Kidney epithelial cell (primary cell): ENCODE results near the gene NOSIP. TPM values are rescaled to one million over a fixed set of nuclear protein-coding genes. Genes with fewer than 3 reads are reported as not detected.

Source experiments
- DNase-seq: peaks from one replicate; pipeline ENCODE4 v3.0.0-alpha.2; 2010; ENCODE audit warnings: low read depth
- H3K27me3 ChIP-seq: 2 replicates; pipeline ENCODE4 v1.6.0; 2011; ENCODE audit warnings: low read length; ENCODE audit not compliant: control insufficient read depth, insufficient read depth
- H3K36me3 ChIP-seq: 2 replicates; pipeline ENCODE4 v1.5.1; 2011; ENCODE audit warnings: low read length; ENCODE audit not compliant: control insufficient read depth, insufficient read depth
- H3K4me3 ChIP-seq: 2 replicates; pipeline ENCODE4 v1.5.1; 2011; ENCODE audit warnings: low read depth, mild to moderate bottlenecking, control low read depth, low read length
- CTCF ChIP-seq: IDR thresholded peaks from 2 replicates; pipeline ENCODE4 v1.5.1; 2011; ENCODE audit warnings: mild to moderate bottlenecking, moderate library complexity, low read length, control low read depth, inconsistent platforms; ENCODE audit not compliant: insufficient read depth, poor library complexity, severe bottlenecking
- total RNA-seq: library from RNA; depleted of rRNA; stranded (reverse); fragments of >200 nt; gene quantifications from 2 replicates; pipeline ENCODE4 v1.2.3, GENCODE V29; 2015

The NOSIP gene
- total RNA-seq, 1 donor from 2014 or later, result 91.4 TPM

GRCh38 chr19:49541914-49542313 lies 38.4 kb downstream of the NOSIP start:
- no peak for DNase-seq
- Histone ChIP-seq H3K27me3 (no peaks in the 10 kb centered on the region), H3K4me3 (no peak overlapping the region), H3K36me3 (no peaks in the 10 kb centered on the region)
- TF ChIP-seq CTCF, result no peak

DNA sequence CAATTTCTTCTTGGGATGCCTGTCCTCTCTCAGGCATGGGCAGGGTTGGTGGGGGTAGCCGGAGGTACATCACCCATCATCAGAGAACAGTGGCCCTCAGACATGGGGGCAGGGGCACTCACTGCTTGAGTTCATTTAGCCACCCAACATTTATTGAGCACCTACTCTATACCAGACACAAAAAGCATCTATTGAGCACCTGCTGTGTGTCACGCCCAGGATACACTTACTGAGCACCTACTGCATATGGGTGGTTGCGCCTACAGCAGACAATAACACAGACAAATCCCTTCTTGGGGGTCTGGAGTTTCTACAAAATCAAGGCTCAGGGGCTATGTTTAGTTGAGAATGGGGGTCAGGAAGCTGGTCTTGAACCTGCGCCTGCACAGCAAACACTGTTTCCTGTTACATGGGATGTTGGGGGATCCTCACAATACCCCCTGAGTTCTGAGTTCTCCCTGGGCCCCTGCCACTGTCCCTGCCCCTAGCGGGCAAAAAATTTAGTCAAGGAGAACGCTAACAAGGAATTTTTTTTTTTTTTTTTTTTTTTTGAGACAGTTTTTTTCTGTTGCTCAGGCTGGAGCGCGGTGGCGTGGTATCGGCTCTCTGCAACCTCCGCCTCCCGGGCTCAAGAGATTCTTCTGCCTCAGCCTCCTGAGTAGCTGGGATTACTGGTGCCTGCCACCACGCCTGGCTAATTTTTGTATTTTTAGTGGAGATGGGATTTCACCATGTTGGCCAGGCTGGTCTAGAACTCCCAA lies 41.0 kb downstream of the NOSIP start:
- no peak for TF ChIP-seq CTCF
- DNase-seq, result no peak
- no peaks in the 10 kb centered on the region for H3K36me3 ChIP-seq
- no peak overlapping the region for H3K4me3 ChIP-seq
- no peaks in the 10 kb centered on the region for H3K27me3 ChIP-seq

- DNase-seq, result no peak
- no peak for TF ChIP-seq CTCF
- H3K36me3 ChIP-seq, result no peaks in the 10 kb centered on the region
- no peak overlapping the region for H3K4me3 ChIP-seq
- no peaks in the 10 kb centered on the region for H3K27me3 ChIP-seq
Measured at GRCh38 chr19:49538643-49539042, 41.7 kb downstream of the NOSIP start.

DNA sequence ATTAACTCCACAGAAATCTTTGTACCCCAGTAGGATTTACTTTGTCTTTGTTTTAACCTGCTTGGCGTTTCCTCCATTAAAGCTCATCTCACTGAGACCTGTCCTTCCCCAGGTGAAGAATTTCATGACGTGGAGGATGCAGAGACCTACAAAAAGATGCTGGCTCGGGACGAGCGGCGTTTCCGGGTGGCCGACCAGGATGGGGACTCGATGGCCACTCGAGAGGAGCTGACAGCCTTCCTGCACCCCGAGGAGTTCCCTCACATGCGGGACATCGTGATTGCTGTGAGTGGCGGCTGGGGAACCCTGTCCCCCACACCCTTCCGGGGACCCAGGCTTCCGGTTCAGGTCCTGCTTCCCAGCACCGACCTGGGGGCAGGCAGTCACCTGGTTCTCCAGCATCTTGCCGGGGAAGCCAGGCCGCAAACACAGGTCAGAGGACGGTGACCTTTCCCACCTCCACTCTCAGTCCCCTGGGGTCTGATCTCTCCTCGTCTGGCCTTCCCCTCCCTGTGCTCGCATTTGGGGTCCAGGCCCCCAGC lies 43.4 kb downstream of the NOSIP start:
- DNase-seq, result no peak
- Histone ChIP-seq H3K36me3 (no peaks in the 10 kb centered on the region), H3K27me3 (no peaks in the 10 kb centered on the region), H3K4me3 (no peak overlapping the region)
- no peak for TF ChIP-seq CTCF

GRCh38 chr19:49534632-49535385 lies 45.5 kb downstream of the NOSIP start:
- no peak for DNase-seq
- no peaks in the 10 kb centered on the region for H3K36me3 ChIP-seq
- H3K4me3 ChIP-seq, result no peak overlapping the region
- TF ChIP-seq CTCF, result no peak
- H3K27me3 ChIP-seq, result no peaks in the 10 kb centered on the region
